Activated CD4-positive, alpha-beta T cell treated with anti-CD3 and anti-CD28 coated beads, Interleukin-2, amount 50 U/mL, for 24 hours (primary cell): ENCODE results near the gene ZNF619.
"Not testable (repeated sequence)": the region's sequence is repeated elsewhere in the genome, so short reads cannot be mapped to it uniquely, and the experiment has no call there.

ENCODE experiments used
- DNase-seq, 2 donors: peaks; one replicate each; pipeline ENCODE4 v3.0.0-alpha.2; 2020; ENCODE audit warnings: low read depth in 1 of 2, low spot score in 1 of 2

The ZNF619 gene

DNA sequence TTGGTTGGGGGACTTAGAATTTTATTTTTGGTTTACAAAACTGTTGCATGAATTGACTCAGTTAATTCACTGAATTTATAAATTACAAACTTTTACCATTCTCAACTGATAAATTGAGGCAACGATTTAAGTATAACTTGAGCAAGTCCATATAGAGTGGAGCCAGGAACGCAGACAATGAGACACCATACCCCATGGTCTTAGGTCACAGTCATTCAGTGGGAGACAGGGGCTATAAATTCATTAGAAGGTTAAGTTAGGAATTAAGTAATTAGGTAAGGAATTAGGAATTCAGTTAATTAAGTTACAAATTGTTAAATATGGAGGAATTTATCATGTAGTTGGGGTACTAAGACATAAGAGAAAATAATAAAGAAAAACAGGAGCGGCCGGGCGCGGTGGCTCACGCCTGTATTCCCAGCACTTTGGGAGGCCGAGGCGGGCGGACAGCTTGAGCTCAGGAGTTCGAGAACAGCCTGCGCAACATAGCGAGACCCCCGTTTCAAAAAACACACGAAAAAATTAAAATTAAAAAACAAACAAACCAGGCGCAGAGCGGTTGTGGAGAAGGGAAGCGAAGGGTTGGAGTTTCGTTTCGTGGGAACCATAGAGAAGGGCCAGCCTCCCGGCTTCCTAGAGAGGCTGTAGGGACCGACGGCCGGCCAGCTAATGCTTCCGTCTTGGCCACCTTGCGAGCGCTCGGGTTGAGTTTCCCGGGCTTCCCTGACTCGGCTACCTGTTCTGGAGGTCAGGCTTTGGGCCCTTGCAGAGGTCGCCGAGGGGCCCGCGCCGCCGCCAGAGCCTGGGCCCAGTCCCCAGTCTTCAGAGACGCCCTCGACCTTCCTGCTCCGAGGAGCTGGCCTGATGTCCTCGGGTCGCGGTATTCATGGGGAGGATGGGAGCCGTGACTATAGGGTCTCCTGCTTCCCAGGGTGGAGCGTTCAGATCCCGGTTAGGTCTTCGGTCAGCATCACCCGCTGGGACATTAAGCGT is at the start of gene ZNF619:
Gene ZNF619, plus strand, starts transcription at position 645 of the 993 bp plus-strand sequence. CDS start 858 bp downstream, outside the sequence.
- DNase-seq: peak; percentile 18 to 28

DNA sequence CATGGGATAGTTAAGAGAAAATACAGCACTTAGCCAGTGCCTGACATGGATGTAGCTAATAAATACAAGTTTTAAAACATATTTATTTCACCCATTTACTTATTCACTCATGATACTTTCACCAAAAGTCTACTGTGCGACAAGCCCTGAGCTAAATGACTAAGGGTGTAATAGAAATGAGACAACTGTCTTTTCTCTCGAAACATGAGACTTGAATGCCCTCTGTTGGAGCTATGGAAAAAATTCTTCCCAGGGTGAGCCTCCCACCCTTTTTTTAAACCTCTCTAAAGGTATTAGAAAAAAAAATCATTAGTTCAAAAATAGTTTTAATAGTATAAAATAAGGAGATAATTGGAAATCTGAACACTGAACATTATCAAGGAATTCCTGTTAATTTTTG is 44.1 kb upstream of the ZNF619 start:
- DNase-seq: no peak

DNA sequence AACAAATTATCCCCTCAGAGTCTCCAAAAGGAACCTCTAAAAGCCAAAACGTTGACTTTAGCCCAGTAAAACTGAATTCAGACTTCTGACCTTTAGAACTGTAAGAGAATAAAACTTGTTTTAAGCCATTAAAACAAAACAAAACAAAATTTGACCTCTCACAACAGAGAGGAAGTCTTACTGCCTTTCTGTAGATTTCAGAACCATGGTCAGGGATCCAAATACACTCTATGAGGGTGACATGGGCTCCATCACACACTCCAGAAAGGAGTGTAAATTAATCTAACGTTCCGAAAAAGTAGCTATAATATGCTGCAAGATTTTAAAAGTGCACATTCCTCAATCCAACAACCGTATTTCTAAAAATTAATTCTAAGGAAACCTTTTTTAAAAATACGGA is 39.0 kb upstream of the ZNF619 start:
- no peak for DNase-seq

DNA sequence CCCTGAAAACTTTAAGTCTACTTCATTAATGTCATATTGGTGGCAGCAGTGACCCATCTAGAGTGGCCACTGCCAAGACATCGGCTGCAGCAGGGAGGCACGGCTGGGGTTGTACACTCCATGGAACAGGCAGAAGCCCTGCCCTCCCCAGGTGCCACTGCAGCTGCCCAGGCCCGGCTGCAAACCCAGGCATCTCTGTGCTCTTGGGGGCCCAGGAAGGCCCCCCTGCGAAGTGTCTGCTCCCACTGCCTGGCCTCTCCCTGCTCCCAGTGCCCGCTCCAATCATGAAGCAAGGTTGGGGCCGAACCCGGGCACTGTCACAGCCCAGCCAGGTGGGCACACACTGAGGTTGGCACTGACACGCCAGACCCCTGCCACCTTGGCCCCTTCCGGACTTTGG is 31.9 kb upstream of the ZNF619 start:
- DNase-seq: no peak

DNA sequence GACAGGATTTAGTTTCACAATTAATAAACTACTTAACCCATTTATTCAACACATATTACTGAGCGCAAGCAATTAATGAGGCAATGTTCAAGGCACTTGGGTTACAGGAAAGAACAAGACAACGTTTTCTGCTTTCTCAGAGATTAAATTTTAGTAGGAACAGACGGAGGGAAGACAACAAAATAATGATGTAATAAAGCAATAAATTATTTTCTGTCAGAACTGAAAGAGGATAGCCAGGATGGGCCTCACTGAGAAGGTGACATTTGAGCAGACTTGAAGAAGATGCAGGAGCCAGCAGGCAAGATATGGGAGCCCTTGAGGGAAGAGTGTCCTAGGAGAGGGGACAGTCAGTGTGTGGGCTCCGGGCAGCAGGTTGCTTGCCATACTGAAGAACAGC is 31.0 kb upstream of the ZNF619 start:
- no peak for DNase-seq

DNA sequence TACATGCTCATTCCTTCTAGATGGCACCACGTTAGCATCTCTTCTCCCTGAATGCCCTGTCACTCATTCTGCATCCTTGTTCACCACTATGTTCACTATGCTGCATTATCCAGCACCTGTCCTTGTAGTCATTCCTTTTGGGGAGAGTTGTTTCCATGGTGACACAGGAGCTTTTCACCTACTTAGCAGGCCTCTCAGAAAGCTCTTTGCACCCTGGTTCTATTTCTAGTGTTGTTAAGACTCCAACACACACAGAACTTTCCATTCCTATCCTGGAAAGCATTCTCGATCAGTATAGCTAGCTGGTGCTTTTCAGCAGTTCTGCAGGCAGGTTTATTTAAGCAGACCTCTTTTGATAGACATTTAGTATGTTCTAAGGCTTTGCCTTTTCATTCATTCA is 26.5 kb upstream of the ZNF619 start:
- no peak for DNase-seq

DNA sequence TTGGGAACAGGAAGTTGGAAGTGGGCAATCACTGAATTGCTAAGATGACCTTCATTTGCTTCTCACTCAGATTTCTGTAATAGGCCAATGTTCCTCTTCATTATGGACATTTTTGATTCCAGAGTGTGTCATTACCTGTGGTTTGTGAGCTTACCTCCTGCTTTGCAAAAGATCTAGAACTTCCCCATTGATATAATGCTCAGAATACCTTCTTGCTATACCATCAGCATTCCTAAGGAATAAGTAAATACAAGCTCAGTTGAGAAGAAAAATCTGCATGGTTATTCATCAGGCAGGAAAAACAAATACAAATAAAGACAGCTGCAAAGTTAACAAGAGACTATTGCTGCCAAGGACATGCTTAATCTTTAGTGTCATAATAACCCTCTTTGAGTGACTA is 25.4 kb upstream of the ZNF619 start:
- no peak for DNase-seq

DNA sequence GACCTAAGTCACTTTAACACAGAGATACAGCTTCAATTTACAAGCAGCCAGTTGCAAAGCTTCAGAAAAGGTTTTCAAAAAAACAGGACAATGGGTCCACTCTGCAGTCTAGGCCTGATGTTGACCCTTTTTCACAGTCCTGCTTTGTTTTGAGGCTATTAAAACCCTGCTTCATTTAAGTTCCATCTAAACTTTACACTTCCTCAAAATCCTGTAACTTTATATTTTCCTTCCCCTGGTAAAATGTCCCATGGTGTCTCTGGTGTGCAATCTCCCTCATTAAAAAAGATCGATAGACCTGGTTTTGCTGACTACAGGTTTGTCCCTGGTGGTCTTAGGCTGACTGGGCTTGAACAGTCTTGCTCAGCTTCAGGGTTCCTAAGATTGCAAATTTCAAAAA is 24.9 kb upstream of the ZNF619 start:
- DNase-seq: no peak

DNA sequence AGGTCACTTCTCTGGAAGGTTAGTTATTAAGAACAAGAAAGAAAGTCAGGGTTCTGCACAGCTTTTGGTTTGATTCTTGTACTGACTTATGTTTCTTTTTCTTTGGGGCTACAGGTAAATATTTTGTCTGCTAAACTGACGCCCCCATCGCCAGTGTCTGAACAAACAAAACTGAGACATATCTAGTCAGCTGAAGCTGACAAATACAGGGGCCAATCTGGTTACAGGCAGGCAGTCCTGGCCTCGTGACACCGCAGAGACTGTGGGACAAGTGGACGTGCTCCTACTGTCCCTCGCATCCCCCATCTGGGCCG is 24.4 kb upstream of the ZNF619 start:
- no peak for DNase-seq

DNA sequence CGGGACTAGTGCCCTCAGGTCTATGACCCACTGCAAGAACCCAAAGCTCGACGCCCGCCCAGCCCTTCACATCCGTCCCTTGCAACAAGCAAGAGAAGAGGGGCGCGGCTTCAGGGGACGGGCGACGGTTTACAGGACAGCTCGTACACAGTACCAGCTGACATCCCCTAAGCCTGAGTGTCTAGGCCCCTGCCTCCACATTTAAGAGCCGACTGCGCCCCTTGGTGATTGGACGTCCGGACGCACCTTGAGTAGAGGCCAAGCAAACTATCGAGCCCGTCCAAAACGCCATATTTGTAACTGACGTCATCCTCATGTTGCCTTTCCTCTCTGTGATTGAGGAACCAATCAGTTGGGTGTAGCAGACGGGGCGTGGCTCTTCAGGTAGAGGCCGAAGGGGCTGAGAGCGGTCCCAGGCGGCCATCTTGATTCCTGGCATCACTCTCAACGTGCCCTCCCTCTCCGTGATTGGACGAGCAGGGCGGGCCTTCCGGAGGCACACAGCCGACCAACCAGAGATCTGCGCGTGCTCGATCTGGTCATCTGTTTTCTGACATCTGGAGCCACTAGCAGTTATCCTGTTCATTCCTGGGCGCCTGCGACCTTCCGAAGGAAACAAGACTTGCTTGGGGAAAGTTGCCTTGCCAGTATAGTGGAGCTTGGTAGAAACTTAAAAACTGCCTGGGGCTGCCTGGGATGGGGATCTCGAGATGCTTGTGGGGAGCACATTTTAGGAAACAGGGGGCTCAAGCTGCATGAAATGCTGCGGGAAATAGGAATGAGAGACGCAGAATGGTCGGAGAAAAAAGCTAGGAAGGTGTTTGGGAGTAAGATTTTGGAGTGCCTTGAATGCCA is 23.8 kb upstream of the ZNF619 start:
- DNase-seq: peak; percentile 82 to 96

DNA sequence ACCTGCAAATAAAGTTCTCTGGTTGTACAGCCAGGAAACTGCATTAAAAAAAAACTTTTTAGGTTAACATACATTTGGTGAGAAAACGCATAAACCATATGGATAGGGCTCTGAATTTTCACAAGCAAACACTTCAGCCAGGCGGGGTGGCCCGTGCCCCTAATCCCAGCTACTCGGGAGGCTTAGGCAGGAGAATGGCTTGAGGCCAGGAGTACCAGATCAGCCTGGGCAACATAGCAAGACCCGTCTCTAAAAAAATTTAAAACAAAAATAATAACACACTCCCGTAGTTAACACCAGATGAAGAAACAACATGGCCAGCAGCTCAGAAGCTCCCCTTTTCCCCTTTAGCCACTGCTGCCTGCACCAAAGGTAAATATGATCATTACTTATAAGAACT is 23.0 kb upstream of the ZNF619 start:
- DNase-seq: no peak

DNA sequence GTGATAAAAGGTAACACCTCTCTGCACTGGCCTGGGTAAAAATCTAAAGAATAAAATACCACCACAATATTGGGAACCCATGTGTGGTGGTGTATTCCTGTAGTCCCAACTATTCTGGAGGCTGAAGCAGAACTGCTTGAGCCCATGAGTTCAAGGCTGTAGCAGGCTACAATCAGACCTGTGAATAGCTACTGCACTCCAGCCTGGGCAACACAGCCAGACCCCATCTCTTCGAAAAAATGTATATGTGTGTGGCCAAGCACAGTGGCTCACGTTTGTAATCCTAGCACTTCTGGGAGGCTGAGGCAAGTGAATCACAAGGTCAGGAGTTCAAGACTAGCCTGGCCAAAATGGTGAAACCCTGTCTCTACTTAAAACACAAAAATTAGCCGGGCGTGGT is 21.6 kb upstream of the ZNF619 start:
- no peak for DNase-seq

DNA sequence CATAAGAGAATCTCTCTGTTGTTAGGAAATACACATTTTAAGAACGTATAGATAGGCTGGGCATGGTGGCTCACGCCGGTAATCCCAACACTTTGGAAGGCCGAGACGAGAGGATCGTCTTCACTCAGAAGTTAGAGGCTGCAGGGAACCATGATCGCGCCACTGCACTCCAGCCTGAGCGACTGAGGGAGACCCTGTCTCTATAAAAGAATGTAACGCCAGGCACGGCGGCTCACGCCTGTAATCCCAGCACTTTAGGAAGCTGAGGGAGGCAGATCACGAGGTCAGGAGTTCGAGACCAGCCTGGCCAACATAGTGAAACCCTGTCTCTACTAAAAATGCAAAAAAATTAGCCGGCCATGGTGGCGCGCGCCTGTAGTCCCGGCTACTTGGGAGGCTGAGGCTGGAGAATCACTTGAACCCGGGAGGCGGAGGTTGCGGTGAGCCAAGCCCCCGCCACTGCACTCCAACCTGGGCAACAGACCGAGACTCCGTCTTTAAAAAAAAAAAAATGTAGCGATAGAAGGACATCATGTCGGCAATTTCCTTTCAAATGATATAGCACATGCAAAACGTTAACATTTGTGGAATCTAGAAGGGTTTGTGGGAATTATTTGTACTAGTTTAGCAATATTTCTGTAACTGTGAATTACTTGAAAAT is 20.5 kb upstream of the ZNF619 start:
- DNase-seq: no peak

DNA sequence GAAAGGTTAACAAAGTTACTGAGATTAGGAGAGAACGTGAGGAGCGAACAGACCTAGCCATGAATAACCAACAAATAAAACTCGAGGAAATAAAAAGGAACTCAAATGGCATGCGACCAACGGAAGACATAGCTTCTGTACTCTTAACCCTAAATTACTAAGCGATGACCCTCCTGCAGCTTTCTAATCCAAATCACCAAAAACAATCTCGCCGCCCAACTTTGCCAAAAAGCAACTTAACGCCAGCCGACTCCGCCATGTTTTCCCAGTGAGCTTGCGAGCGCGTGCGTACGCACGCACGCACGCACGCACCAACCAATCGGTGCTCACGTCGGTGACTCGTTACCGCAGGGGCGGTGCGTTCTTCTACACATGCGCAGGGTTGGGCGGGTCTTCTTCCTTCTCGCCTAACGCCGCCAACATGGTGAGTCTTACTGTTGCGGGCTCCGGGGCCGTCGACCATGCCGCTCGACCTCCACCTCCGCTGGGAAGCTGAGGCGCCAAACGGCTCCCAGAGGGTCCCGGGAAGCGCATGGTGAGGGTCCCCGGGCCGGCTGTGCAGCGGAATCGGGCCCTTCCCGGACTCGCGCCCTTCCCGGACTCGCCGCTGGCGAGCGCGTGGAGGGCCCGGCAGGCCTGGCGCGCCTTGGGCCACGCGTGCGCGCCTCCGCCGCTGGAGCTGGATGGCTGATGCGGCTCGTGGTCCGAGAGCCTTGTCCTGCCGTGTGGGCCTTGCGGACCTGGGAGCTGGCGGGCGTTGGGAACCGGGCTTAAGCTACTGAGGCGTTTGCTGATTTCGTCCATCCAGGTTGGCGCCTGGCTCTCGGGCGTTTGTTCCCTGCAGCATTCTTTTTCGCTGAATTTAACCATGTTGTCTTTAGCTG is 19.7 kb upstream of the ZNF619 start, which contains the start of gene RPL14:
Gene RPL14, plus strand, starts transcription at position 400 of the 884 bp plus-strand sequence. Its CDS starts 133 bp downstream, at position 533.
- peak; percentile 83 to 95 for DNase-seq

DNA sequence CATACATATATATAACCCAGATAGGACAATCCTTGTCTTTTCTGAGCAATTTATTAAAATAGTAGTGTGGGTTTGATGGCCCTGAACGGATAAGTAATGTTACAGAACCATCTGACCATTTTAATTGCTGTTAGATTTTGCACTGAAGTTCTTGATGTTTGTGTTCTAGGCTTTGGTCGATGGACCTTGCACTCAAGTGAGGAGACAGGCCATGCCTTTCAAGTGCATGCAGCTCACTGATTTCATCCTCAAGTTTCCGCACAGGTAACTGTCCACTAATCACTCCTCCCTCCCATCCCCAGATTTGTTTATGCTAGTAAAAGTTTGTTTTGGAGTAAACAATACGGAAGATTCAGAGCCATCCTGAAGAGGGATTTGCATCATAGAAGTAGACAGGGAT is 18.4 kb upstream of the ZNF619 start:
- DNase-seq: no peak

DNA sequence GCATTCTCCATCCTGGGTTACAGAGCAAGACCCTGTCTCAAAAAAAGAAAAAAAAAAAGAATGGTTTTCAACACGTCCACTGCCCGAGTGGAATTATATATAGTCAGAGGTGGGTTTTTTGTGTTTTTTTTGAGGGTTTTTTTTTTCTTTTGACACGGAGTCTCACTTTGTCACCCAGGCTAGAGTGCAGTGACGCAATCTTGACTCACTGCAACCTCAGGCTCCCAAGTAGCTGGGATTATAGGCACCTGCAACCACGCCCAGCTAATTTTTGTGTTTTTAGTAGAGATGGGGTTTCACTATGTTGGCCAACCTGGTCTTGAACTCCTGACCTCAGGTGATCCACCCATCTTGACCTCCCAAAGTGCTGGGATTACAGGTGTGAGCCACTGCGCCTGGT is 16.4 kb upstream of the ZNF619 start:
- not testable (repeated sequence) for DNase-seq

DNA sequence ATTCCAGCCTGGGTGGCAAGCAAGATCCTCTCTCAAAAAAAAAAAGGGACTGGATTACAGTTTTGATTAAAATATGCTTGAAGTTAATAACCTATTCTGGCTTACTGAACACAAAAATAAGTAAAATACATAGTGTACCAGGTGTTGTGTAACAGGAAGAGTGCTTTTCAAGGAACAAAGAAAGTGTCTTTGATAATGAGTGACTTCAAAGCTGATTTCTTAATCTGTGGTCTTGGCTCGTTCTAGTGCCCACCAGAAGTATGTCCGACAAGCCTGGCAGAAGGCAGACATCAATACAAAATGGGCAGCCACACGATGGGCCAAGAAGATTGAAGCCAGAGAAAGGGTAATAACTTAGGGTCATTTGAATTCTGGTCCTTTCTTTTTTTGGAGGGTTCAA is 15.8 kb upstream of the ZNF619 start:
- DNase-seq: no peak

DNA sequence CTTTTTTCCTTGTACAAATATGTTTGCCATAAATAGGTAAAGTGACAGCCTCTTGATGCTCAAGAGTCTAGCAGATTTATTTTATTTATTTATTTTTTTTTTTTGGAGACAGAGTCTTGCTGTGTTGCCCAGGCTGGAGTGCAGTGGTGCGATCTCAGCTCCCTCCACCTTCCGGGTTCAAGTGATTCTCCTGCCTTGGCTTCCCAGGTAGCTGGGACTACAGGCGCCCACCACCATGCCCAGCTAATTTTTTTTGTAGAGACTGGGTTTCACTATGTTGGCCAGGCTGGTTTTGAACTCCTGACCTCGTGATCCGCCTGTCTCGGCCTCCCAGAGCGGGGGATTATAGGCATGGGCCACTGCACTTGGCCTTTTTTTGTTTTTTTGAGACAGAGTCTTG is 14.1 kb upstream of the ZNF619 start:
- not testable (repeated sequence) for DNase-seq

DNA sequence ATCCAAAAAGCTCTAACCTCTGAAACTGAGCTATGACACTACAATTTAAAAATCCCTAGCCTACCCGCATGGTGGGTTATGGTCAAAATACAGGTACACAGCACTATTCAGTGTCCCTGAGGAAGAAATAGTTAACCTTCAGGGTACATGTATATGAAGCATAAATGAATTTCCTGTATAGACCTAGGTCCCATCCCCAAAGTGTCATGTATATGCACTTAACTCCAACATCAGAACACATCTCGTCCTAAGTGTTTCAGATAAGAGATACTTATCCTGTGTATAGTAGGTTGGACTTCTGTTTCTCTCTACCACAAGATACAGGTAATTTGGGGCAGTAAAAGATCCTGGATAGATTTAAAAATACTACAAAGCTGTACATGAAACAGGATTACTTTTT is 13.3 kb upstream of the ZNF619 start:
- no peak for DNase-seq

DNA sequence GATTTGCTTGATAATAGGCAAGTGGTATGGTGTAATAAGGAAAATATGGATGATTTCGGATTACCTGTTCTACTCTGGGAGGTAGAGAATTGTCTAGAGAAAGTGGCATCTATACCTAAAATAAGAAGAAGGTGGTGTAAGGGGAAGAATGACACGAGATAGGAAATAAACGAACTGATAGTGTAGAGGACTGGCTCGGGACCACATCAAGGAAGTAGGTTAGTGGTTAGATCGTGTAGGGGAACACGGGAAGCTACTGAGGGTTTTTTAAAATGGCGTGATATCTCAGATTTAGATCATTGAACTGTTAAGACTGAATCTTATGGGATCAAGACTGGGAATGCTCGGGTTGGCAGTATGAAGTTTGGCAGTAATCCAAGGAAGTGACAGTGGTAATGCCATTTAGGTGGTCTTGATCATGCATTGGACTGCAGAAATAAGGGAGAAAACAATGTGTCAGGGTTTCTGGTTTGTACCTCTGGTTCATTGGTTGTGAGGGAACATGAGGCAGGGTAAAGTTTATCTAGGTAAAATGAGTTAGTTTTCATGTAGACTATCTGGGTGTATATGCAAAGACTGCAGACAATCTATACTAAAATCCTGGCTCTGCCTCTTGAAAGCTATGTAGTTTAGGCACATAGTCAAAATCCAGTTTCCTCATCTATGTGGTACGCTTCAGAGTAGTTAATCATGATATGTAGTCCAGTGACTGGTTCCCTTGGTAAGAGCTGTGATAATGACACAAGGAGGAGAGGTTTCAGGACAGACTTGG is 12.4 kb upstream of the ZNF619 start:
- no peak for DNase-seq
